ENCODE measurements around the gene TBC1D22A. TPM values are rescaled to one million over a fixed set of nuclear protein-coding genes. Genes with fewer than 3 reads are reported as not detected.

TBC1D22A gene
- total and polyA plus RNA-seq, 9 of the 15 experiments (the other 6 are each of a cell fraction or from before 2014, with no cell fraction given): 0.20 to 11.5 (median 5.2) TPM

- TF ChIP-seq NR2F6 (CRISPR knock-in tag; IDR thresholded peaks at IDR 0.05): no peak
- TF ChIP-seq ARID3B (CRISPR knock-in tag; IDR thresholded peaks at IDR 0.05; ENCODE audit: borderline replicate concordance): no peak
- TF ChIP-seq TEAD2 (tag; IDR thresholded peaks at IDR 0.05): no peak
- no peak for TF ChIP-seq BHLHE40 (IDR thresholded peaks at IDR 0.05; ENCODE audit: low read length)
- TF ChIP-seq SMARCC2 (IDR thresholded peaks at IDR 0.05; ENCODE audit: low read depth): no peak
- TF ChIP-seq CGGBP1 (CRISPR knock-in tag; IDR thresholded peaks at IDR 0.05): no peak
- no peak for TF ChIP-seq ADNP (tag; IDR thresholded peaks at IDR 0.05)
- no peak for TF ChIP-seq PHF8 (IDR thresholded peaks at IDR 0.05; ENCODE audit: borderline replicate concordance, low read length)
- TF ChIP-seq NR2C1 (IDR thresholded peaks at IDR 0.05): no peak
- no peak for TF ChIP-seq NR2C1 (tag; IDR thresholded peaks at IDR 0.05)
- no peak for TF ChIP-seq C11orf30 (IDR thresholded peaks at IDR 0.05; ENCODE audit: low read depth)
- TF ChIP-seq ZNF668 (CRISPR knock-in tag; IDR thresholded peaks at IDR 0.05): no peak
- no peak for TF ChIP-seq ZNF79 (CRISPR knock-in tag; IDR thresholded peaks at IDR 0.05; ENCODE audit: low read depth)
- no peak for TF ChIP-seq ZBTB7A (IDR thresholded peaks at IDR 0.05; ENCODE audit: borderline replicate concordance, control insufficient read depth, low read depth, low read length)
Measured at GRCh38 chr22:46867106-46867505, 104.7 kb downstream of the TBC1D22A start (continued).

Measured in K562 (cell line).